SK-N-MC (cell line): ENCODE measurements around the gene CAMKMT.

Source experiments
- EZH2 ChIP-seq: fragments of 200-600 bp; sonication (generic); IDR thresholded peaks from one replicate; pipeline ENCODE4 v1.6.1; 2017; ENCODE audit warnings: antibody characterized with exemption
- FOXP2 ChIP-seq: optimal IDR thresholded peaks from 2 replicates; pipeline ENCODE3; 2011; ENCODE audit warnings: mild to moderate bottlenecking, moderate library complexity; ENCODE audit not compliant: insufficient read depth; ENCODE audit errors: extremely low read length, control extremely low read depth
- POLR2AphosphoS5 ChIP-seq: IDR thresholded peaks from 2 replicates; pipeline ENCODE4 v1.6.1; 2012; ENCODE audit warnings: mild to moderate bottlenecking, low read depth, low read length, borderline replicate concordance

GRCh38 chr2:44799105-44799504, 437.4 kb downstream of the CAMKMT start:
- TF ChIP-seq POLR2AphosphoS5, result no peak
- TF ChIP-seq EZH2, result no peak
- TF ChIP-seq FOXP2, result no peak
